ENCODE data around the gene NKD2.

NKD2 gene

GRCh38 chr5:1043327-1043726 is 34.7 kb downstream of the NKD2 start:
- DNase-seq (ENCODE audit: low read depth), result no peak
- no peak overlapping the region for H3K4me3 ChIP-seq (ENCODE audit: control insufficient read depth, low read depth, low read length)
- TF ChIP-seq CTCF (conservative IDR thresholded peaks at IDR 0.05; ENCODE audit: control insufficient read depth, insufficient read depth, low read depth, low read length), result no peak

DNA sequence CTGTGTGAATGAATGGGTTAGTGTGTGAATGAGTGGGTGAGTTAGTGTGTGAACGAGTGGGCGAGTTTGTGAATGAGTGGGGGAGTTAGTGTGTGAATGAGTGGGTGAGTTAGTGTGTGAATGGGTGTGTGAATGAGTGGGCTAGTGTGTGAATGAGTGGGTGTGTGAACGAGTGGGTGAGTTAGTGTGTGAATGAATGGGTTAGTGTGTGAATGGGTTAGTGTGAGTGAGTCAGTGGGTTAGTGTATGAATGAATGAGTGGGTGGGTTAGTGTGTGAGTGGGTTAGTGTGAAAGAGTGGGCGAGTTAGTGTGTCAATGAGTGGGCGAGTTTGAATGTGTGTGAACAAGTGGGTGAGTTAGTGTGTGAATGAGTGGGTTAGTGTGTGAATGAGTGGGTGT is 35.5 kb downstream of the NKD2 start:
- no peak for DNase-seq (ENCODE audit: low read depth)
- no peak overlapping the region for H3K4me3 ChIP-seq (ENCODE audit: control insufficient read depth, low read depth, low read length)
- no peak for TF ChIP-seq CTCF (conservative IDR thresholded peaks at IDR 0.05; ENCODE audit: control insufficient read depth, insufficient read depth, low read depth, low read length)

GRCh38 chr5:1045960-1046560 is 37.5 kb downstream of the NKD2 start:
- no peak for DNase-seq (ENCODE audit: low read depth)
- TF ChIP-seq CTCF (conservative IDR thresholded peaks at IDR 0.05; ENCODE audit: control insufficient read depth, insufficient read depth, low read depth, low read length), result no peak
- no peak overlapping the region for H3K4me3 ChIP-seq (ENCODE audit: control insufficient read depth, low read depth, low read length)

DNA sequence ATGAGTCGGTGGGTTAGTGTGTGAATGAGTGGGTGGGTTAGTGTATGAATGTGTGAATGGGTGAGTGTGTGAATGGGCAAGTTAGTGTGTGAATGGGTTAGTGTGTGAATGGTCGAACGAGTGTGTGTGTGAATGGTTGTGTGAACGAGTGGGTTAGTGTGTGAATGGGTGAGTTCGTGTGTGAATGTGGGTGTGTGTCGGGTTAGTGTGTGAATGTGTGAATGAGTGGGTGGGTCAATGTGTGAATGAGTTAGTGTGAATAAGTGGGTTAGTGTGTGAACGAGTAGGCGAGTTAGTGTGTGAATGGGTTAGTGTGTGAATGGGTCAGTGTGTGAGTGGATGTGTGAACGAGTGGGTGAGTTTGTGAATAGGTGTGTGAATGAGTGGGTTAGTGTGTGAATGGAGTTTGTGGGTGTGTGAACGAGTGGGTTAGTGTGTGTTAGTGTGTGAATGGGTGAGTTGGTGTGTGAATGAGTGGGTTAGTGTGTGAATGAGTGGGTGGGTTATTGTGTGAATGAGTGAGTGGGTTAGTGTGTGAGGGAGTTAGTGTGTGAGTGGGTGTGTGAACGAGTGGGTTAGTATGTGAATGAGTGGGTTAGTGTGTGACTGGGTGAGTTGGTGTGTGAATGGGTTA is 38.8 kb downstream of the NKD2 start:
- H3K4me3 ChIP-seq (ENCODE audit: control insufficient read depth, low read depth, low read length), result no peak overlapping the region
- no peak for DNase-seq (ENCODE audit: low read depth)
- no peak for TF ChIP-seq CTCF (conservative IDR thresholded peaks at IDR 0.05; ENCODE audit: control insufficient read depth, insufficient read depth, low read depth, low read length)

- no peak for TF ChIP-seq CTCF (conservative IDR thresholded peaks at IDR 0.05; ENCODE audit: control insufficient read depth, insufficient read depth, low read depth, low read length)
- no peak for DNase-seq (ENCODE audit: low read depth)
- H3K4me3 ChIP-seq (ENCODE audit: control insufficient read depth, low read depth, low read length), result no peak overlapping the region
Measured at GRCh38 chr5:1048162-1048721, 39.6 kb downstream of the NKD2 start.

- H3K4me3 ChIP-seq (ENCODE audit: control insufficient read depth, low read depth, low read length), result no peak overlapping the region
- no peak for TF ChIP-seq CTCF (conservative IDR thresholded peaks at IDR 0.05; ENCODE audit: control insufficient read depth, insufficient read depth, low read depth, low read length)
- no peak for DNase-seq (ENCODE audit: low read depth)
Measured at GRCh38 chr5:1048861-1049838, 40.5 kb downstream of the NKD2 start.
